WTC11 (cell line): Measurements from ENCODE around the gene PTPRU.

Experiments used
- MYBL2 ChIP-seq: sonication (generic); formaldehyde crosslinking; IDR thresholded peaks from 2 replicates; pipeline ENCODE4 v1.8.1; 2023; ENCODE audit warnings: mild to moderate bottlenecking, moderate library complexity, missing genetic modification reagents
- NR1H2 ChIP-seq: sonication (generic); formaldehyde crosslinking; IDR thresholded peaks from 2 replicates; pipeline ENCODE4 v1.9.0; 2021; ENCODE audit warnings: mild to moderate bottlenecking, moderate library complexity, missing genetic modification reagents
- SMAD3 ChIP-seq: sonication (generic); formaldehyde crosslinking; IDR thresholded peaks from 2 replicates; pipeline ENCODE4 v1.8.0; 2022; ENCODE audit warnings: missing genetic modification reagents, mild to moderate bottlenecking, borderline replicate concordance
- SOX15 ChIP-seq: fragments of 250-450 bp; sonication (Bioruptor Pico); IDR thresholded peaks from 2 replicates; pipeline ENCODE4 v1.9.0; 2021; ENCODE audit warnings: mild to moderate bottlenecking
- SP1 ChIP-seq: sonication (generic); formaldehyde crosslinking; conservative IDR thresholded peaks from 2 replicates; pipeline ENCODE4 v1.8.1; 2022; ENCODE audit warnings: missing genetic modification reagents
- TF ChIP-seq, protein P1 (sequence below): fragments of 200-600 bp; IDR thresholded peaks from 2 replicates; pipeline ENCODE4 v1.8.0; 2022; ENCODE audit warnings: antibody characterized with exemption
- TF ChIP-seq, protein P2 (sequence below): fragments of 250-450 bp; sonication (Bioruptor Pico); IDR thresholded peaks from 2 replicates; pipeline ENCODE4 v1.8.0; 2021; ENCODE audit warnings: mild to moderate bottlenecking

DNA sequence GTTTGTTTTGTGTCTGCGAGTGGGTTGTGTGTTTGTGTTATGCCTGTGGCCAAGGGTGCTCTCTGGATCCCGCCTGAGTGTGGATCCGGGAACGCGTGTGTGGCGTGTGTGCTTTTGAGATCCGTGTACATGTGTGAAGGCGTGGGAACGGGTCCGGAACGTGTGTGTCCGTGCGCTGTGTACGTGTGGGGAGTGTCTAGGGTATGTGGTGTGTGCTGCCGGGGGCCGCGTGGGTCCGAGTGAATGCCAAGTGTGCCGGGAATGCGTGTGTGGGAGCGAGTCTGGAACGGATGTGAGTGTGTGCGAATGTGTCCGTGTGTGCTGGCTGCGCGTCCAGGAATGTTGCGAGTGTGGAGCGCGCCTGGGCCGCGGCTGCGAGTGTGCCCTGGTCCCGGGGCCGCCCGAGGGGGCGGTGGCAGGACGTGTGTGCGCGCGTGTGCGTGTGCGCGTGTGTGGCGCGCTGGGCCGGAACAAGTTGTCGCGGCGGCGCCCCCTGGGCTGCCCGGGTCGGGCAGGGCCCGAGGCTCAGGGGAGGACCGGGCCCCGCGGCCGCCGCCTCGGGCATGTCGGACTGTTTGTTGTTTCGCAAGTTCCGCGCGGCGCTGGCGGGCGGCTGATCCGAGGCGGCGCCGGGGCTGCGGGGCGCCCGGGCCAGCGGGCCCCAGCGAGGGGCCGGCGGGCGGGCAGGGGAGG lies 953 bp downstream of the PTPRU start:
- no peak for TF ChIP-seq NR1H2 (CRISPR knock-in tag)
- TF ChIP-seq, protein P1, sequence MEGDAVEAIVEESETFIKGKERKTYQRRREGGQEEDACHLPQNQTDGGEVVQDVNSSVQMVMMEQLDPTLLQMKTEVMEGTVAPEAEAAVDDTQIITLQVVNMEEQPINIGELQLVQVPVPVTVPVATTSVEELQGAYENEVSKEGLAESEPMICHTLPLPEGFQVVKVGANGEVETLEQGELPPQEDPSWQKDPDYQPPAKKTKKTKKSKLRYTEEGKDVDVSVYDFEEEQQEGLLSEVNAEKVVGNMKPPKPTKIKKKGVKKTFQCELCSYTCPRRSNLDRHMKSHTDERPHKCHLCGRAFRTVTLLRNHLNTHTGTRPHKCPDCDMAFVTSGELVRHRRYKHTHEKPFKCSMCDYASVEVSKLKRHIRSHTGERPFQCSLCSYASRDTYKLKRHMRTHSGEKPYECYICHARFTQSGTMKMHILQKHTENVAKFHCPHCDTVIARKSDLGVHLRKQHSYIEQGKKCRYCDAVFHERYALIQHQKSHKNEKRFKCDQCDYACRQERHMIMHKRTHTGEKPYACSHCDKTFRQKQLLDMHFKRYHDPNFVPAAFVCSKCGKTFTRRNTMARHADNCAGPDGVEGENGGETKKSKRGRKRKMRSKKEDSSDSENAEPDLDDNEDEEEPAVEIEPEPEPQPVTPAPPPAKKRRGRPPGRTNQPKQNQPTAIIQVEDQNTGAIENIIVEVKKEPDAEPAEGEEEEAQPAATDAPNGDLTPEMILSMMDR: no peak
- TF ChIP-seq SP1: no peak
- TF ChIP-seq SOX15 (CRISPR knock-in tag): no peak
- TF ChIP-seq, protein P2, sequence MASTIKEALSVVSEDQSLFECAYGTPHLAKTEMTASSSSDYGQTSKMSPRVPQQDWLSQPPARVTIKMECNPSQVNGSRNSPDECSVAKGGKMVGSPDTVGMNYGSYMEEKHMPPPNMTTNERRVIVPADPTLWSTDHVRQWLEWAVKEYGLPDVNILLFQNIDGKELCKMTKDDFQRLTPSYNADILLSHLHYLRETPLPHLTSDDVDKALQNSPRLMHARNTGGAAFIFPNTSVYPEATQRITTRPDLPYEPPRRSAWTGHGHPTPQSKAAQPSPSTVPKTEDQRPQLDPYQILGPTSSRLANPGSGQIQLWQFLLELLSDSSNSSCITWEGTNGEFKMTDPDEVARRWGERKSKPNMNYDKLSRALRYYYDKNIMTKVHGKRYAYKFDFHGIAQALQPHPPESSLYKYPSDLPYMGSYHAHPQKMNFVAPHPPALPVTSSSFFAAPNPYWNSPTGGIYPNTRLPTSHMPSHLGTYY: no peak
- no peak for TF ChIP-seq MYBL2 (CRISPR knock-in tag)
- TF ChIP-seq SMAD3: no peak
